ENCODE results near the gene TEPSIN.
A peak's percentile ranks its signal among the peaks of the same experiment; 100 is the strongest.
"Not testable (repeated sequence)": the region's sequence is repeated elsewhere in the genome, so short reads cannot be mapped to it uniquely, and the experiment has no call there.

Gene TEPSIN

GRCh38 chr17:81231121-81231645, 7.7 kb downstream of the TEPSIN start:
- TF ChIP-seq CTCF (IDR thresholded peaks at IDR 0.05) (no peak), ZFX (IDR thresholded peaks at IDR 0.05; ENCODE audit: borderline replicate concordance) (no peak)
- no peak overlapping the region for H3K27ac ChIP-seq

GRCh38 chr17:81230043-81230820, 8.6 kb downstream of the TEPSIN start:
- H3K27ac ChIP-seq = no peak overlapping the region
- TF ChIP-seq ZFX (IDR thresholded peaks at IDR 0.05; ENCODE audit: borderline replicate concordance) = no peak
- TF ChIP-seq CTCF (IDR thresholded peaks at IDR 0.05) = peak; percentile 57

GRCh38 chr17:81229666-81229920, 9.3 kb downstream of the TEPSIN start:
- TF ChIP-seq ZFX (IDR thresholded peaks at IDR 0.05; ENCODE audit: borderline replicate concordance) (no peak), CTCF (IDR thresholded peaks at IDR 0.05) (no peak)

GRCh38 chr17:81228834-81229665, 9.8 kb downstream of the TEPSIN start:
- H3K27ac ChIP-seq = no peak overlapping the region
- TF ChIP-seq ZFX (IDR thresholded peaks at IDR 0.05; ENCODE audit: borderline replicate concordance) (no peak), CTCF (IDR thresholded peaks at IDR 0.05) (no peak)

More at GRCh38 chr17:81229666-81229920, 9.3 kb downstream of the TEPSIN start:
- H3K27ac ChIP-seq = no peak overlapping the region

- no peak for TF ChIP-seq CTCF (IDR thresholded peaks at IDR 0.05)
- TF ChIP-seq ZFX (IDR thresholded peaks at IDR 0.05; ENCODE audit: borderline replicate concordance) = no peak
Observed at GRCh38 chr17:81228420-81228819, 10.4 kb downstream of the TEPSIN start.

GRCh38 chr17:81227630-81228029, 11.2 kb downstream of the TEPSIN start:
- H3K27ac ChIP-seq = not testable (repeated sequence)

More at GRCh38 chr17:81228420-81228819, 10.4 kb downstream of the TEPSIN start:
- H3K27ac ChIP-seq = no peak overlapping the region

GRCh38 chr17:81223762-81224130, 15.1 kb downstream of the TEPSIN start:
- no peak for TF ChIP-seq ZFX (IDR thresholded peaks at IDR 0.05; ENCODE audit: borderline replicate concordance)
- H3K27ac ChIP-seq = peak overlapping the region; percentile 53
